Measurements from ENCODE around the gene GCNT3.

GCNT3 gene

DNA sequence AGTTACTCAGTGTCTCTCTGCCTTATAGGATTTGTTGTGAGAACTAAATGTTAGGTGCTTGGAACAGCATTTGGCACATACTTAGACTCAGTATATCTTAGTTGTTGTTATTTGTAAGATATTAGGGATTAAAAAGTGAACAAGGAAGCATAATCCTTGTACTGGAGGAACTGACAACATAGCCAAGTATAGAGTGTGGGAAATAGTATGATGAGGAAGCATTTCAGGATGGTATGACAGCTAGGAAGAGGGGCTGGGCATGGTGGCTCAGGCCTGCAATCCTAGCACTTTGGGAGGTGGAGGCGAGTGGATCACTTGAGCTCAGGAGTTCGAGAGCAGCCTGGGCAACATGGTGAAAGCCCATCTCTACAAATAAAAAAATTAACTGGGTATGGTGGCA lies 16.6 kb upstream of the GCNT3 start:
- in situ Hi-C loops (cut with MboI; ENCODE audit: low sequenced_read_pairs, unreplicated experiment): no loop called here
- TF ChIP-seq CTCF (IDR thresholded peaks at IDR 0.05; ENCODE audit: borderline replicate concordance, control extremely low read depth, extremely low read depth, insufficient read depth, missing control alignments): no peak
- DNase-seq (ENCODE audit: low spot score): no peak

GRCh38 chr15:59595434-59595915 lies 16.1 kb upstream of the GCNT3 start:
- no peak for DNase-seq (ENCODE audit: low spot score)
- in situ Hi-C loops (cut with MboI; ENCODE audit: low sequenced_read_pairs, unreplicated experiment): no loop called here
- TF ChIP-seq CTCF (IDR thresholded peaks at IDR 0.05; ENCODE audit: borderline replicate concordance, control extremely low read depth, extremely low read depth, insufficient read depth, missing control alignments): no peak

DNA sequence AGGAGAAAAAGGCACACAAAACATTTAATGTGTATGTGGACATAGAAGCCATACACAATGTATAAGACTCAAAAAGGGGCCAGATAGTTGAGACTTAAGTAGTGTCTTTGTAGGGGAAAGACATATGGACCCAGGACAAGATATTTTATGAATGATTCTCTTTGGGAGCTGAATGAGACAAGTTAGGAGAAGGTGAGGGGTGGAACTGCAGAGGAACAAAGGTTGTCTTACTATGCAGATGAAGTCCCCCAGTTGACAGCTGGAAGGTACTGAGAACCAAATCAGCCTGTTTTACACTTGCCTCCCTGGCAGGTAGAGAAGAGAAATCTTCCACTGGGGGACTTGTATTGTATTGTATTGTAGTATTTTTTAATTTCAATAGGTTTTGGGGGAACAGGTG lies 14.9 kb upstream of the GCNT3 start:
- TF ChIP-seq CTCF (IDR thresholded peaks at IDR 0.05; ENCODE audit: borderline replicate concordance, control extremely low read depth, extremely low read depth, insufficient read depth, missing control alignments): no peak
- DNase-seq (ENCODE audit: low spot score): no peak
- in situ Hi-C loops (cut with MboI; ENCODE audit: low sequenced_read_pairs, unreplicated experiment): no loop called here

DNA sequence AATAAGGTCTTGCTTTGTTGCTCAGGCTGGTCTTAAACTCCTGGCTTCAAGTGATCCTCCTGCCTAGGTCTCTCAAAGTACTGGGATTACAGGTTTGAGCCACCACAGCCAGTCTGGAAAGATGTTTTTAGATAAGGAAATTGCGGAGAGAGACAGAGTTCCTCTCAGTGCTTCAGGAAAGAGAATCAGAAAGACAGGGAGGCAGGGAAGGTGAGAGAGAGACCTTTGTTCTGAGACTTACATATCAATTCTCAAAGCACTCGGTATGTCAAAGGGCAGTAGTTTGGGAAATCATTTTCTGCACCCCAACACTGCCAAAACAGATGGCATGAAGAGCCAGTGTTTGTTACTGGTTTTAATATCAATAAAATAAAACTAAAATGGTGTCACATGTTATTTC lies 13.1 kb upstream of the GCNT3 start:
- no peak for TF ChIP-seq CTCF (IDR thresholded peaks at IDR 0.05; ENCODE audit: borderline replicate concordance, control extremely low read depth, extremely low read depth, insufficient read depth, missing control alignments)
- no peak for DNase-seq (ENCODE audit: low spot score)
- in situ Hi-C loops (cut with MboI; ENCODE audit: low sequenced_read_pairs, unreplicated experiment): no loop called here

- TF ChIP-seq CTCF (IDR thresholded peaks at IDR 0.05; ENCODE audit: borderline replicate concordance, control extremely low read depth, extremely low read depth, insufficient read depth, missing control alignments): no peak
- in situ Hi-C loops (cut with MboI; ENCODE audit: low sequenced_read_pairs, unreplicated experiment): no loop called here
- no peak for DNase-seq (ENCODE audit: low spot score)
Observed at GRCh38 chr15:59605994-59606393, 5.6 kb upstream of the GCNT3 start.

- in situ Hi-C loops (cut with MboI; ENCODE audit: low sequenced_read_pairs, unreplicated experiment): no loop called here
- no peak for DNase-seq (ENCODE audit: low spot score)
- no peak for TF ChIP-seq CTCF (IDR thresholded peaks at IDR 0.05; ENCODE audit: borderline replicate concordance, control extremely low read depth, extremely low read depth, insufficient read depth, missing control alignments)
Observed at GRCh38 chr15:59609730-59610712, 1.6 kb upstream of the GCNT3 start.

Data from GM13976 (cell line).